AG10803 (cell line): Measurements from ENCODE around the gene STIM1.

ENCODE experiments used
- DNase-seq: peaks from one replicate; pipeline ENCODE4 v3.0.0; 2010; ENCODE audit warnings: low read depth
- H3K4me3 ChIP-seq: 2 replicates; pipeline ENCODE4 v1.5.1; 2011; ENCODE audit warnings: mild to moderate bottlenecking, low read length, control low read depth
- TF ChIP-seq, protein P1 (sequence below): conservative IDR thresholded peaks from 2 replicates; pipeline ENCODE4 v1.5.1; 2011; ENCODE audit warnings: mild to moderate bottlenecking, low read length, control low read depth, inconsistent platforms

STIM1 gene

GRCh38 chr11:3865388-3866193 is 10.1 kb downstream of the STIM1 start:
- TF ChIP-seq, protein P1, sequence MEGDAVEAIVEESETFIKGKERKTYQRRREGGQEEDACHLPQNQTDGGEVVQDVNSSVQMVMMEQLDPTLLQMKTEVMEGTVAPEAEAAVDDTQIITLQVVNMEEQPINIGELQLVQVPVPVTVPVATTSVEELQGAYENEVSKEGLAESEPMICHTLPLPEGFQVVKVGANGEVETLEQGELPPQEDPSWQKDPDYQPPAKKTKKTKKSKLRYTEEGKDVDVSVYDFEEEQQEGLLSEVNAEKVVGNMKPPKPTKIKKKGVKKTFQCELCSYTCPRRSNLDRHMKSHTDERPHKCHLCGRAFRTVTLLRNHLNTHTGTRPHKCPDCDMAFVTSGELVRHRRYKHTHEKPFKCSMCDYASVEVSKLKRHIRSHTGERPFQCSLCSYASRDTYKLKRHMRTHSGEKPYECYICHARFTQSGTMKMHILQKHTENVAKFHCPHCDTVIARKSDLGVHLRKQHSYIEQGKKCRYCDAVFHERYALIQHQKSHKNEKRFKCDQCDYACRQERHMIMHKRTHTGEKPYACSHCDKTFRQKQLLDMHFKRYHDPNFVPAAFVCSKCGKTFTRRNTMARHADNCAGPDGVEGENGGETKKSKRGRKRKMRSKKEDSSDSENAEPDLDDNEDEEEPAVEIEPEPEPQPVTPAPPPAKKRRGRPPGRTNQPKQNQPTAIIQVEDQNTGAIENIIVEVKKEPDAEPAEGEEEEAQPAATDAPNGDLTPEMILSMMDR = no peak
- DNase-seq = peak; percentile 76
- no peak overlapping the region for H3K4me3 ChIP-seq

GRCh38 chr11:3866206-3866605 is 10.7 kb downstream of the STIM1 start:
- peak; percentile 27 for DNase-seq
- H3K4me3 ChIP-seq = no peak overlapping the region
- TF ChIP-seq, protein P1 = no peak

DNA sequence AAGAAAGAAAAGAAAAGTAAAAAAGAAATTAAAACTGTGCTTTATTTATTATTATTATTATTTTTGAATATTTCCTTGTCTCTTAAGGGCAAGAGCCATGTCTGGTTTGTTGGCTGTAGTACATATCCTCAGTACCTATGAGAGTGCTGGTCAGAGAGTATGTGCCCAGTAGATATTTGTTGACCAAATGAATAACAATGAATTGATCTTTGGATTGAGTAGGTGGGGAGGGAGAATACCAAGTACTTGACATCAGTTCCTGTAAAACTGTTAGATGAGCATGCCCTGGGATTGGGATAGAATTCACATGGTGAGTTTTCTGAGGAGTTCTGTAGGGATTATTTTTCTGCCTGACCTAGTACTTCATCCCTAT is 11.4 kb downstream of the STIM1 start:
- H3K4me3 ChIP-seq = no peak overlapping the region
- TF ChIP-seq, protein P1 = no peak
- no peak for DNase-seq

DNA sequence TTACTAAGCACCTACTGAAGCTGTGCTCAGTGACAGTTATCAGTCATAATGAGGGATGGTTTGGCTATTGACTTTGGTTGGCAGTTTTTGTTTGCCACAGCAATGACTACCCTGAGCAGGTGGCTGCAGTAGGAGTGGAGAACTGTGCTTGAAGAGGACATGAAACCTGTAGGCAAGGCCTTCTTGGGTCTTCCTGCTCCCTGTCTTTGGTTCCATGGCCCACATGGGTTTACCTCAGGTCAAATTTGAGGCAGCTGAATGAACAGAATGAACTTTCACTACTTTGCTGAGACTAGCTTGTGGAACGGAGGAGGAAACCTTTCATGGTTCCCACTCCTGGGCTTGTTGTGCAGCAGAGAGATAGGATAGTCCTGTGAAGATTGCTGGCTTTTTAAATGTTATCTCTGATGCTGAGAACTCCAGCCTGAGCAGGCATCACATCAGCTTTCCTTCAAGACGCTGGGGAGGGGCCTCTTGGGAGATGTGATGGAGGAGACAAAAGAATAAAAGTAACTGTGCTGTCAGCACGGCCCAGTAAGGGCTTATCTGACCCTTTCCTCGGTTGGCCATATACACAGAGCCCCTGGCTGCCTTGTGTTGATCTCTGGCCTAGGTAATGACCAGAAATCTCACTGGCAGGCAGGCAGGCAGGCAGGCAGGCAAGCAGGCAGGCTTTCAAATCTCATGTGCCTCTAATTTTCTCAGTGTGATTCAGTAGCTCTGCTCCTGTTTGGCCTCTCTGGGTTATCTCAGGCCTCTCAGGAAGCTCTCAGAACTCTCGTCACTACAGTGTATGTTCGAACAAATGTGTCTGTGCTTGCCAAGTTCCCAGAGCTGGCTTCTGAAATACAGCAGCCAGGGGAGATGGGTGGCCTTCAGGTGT is 12.0 kb downstream of the STIM1 start:
- TF ChIP-seq, protein P1 = no peak
- no peak overlapping the region for H3K4me3 ChIP-seq
- peak; percentile 55 for DNase-seq

DNA sequence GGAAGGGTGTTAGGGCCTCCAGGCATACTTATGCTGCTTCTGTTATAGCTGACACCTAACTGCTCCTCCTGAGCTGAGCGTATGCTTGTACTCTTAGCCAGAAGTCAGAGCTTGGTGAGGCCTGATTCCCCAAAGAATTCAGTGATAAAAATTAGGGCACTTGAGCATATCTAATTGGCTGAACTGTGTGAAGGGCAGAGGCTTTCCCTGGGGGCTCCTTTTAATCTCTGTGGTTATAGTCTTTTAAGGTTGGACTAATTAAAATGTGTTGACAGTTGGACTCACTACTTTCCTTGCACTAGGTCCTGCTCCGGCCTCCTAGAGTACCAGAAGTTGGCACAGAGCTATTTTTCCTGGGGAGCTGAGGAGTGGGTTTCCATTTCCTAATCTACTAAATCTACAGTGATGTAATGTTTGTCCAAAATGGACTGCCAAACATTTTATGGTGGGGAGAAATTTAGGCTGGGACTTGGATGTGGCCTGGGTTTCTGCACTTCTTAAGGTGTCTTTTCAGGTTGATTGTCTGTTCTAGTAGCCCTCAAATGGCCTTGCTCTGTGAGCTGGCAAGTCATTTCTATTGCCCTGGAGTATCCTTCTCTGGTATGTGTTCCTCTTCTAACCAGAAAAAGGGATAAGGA is 18.4 kb downstream of the STIM1 start:
- TF ChIP-seq, protein P1 = no peak
- H3K4me3 ChIP-seq = no peak overlapping the region
- DNase-seq = no peak

GRCh38 chr11:3876613-3877012 is 21.1 kb downstream of the STIM1 start:
- TF ChIP-seq, protein P1 = no peak
- H3K4me3 ChIP-seq = no peak overlapping the region
- no peak for DNase-seq
